ENCODE data around the gene RANBP10. TPM values are rescaled to one million over a fixed set of nuclear protein-coding genes. Genes with fewer than 3 reads are reported as not detected.

The RANBP10 gene
- total and polyA plus RNA-seq, 2 of the 13 experiments (the other 11 are each of a cell fraction or from before 2014, with no cell fraction given) = 9.2 to 22.7 TPM

DNA sequence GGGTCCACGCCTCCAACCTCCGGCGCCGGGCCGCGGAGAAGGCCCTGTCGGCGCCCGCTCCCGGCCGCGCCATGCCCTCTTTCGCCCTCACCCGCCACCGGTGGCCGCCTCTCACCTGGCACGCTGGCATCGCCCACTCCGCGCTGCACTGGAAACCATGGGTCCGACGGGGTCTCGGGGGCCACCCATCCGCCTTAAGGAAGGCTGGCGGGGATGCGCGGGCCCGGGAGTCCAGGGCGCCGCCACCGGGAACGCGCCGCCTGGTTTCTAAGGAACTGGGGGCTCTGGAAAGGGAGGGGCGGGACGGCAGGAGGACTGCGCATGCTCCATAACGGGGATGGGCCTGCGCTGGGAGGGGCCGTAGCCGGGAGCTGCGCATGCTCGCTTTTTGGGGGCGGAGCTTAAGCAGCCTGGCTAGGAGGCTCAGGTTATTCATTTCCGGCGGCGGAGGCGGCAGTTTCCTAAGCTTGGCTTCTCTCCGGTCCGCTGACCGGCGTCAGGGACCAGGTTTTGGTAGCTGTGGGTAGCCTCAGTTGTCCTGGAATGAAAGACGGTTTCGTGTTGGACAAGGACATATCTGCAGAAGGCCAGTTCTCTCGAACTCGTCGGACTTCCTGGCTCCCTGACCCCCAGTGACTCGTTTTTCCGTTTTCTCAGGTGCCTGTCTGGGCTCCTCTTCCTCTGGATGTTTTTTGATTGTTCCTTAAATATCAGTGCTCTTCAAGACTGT is 87.1 kb downstream of the RANBP10 start, which contains the start of gene GFOD2 (continued):
- TF ChIP-seq, protein P1, sequence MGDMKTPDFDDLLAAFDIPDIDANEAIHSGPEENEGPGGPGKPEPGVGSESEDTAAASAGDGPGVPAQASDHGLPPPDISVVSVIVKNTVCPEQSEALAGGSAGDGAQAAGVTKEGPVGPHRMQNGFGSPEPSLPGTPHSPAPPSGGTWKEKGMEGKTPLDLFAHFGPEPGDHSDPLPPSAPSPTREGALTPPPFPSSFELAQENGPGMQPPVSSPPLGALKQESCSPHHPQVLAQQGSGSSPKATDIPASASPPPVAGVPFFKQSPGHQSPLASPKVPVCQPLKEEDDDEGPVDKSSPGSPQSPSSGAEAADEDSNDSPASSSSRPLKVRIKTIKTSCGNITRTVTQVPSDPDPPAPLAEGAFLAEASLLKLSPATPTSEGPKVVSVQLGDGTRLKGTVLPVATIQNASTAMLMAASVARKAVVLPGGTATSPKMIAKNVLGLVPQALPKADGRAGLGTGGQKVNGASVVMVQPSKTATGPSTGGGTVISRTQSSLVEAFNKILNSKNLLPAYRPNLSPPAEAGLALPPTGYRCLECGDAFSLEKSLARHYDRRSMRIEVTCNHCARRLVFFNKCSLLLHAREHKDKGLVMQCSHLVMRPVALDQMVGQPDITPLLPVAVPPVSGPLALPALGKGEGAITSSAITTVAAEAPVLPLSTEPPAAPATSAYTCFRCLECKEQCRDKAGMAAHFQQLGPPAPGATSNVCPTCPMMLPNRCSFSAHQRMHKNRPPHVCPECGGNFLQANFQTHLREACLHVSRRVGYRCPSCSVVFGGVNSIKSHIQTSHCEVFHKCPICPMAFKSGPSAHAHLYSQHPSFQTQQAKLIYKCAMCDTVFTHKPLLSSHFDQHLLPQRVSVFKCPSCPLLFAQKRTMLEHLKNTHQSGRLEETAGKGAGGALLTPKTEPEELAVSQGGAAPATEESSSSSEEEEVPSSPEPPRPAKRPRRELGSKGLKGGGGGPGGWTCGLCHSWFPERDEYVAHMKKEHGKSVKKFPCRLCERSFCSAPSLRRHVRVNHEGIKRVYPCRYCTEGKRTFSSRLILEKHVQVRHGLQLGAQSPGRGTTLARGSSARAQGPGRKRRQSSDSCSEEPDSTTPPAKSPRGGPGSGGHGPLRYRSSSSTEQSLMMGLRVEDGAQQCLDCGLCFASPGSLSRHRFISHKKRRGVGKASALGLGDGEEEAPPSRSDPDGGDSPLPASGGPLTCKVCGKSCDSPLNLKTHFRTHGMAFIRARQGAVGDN (CRISPR knock-in tag; IDR thresholded peaks at IDR 0.05) = peak; percentile 93
- TF ChIP-seq ZNF383 (CRISPR knock-in tag; IDR thresholded peaks at IDR 0.05; ENCODE audit: borderline replicate concordance) = no peak
- 0 out of 2 replicates have a peak, but pooled peaks have one; percentile 68 for TF ChIP-seq SP140L (CRISPR knock-in tag; IDR thresholded peaks at IDR 0.05; ENCODE audit: borderline replicate concordance)
- TF ChIP-seq MED1 (CRISPR knock-in tag; IDR thresholded peaks at IDR 0.05) = peak; percentile 65
- TF ChIP-seq, protein P2, sequence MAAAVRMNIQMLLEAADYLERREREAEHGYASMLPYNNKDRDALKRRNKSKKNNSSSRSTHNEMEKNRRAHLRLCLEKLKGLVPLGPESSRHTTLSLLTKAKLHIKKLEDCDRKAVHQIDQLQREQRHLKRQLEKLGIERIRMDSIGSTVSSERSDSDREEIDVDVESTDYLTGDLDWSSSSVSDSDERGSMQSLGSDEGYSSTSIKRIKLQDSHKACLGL (CRISPR knock-in tag; IDR thresholded peaks at IDR 0.05) = peak; percentile 95
- TF ChIP-seq SMAD9 (CRISPR knock-in tag; IDR thresholded peaks at IDR 0.05) = no peak
- 0 out of 2 replicates have a peak, but pooled peaks have one; percentile 77 for TF ChIP-seq ZNF773 (CRISPR knock-in tag; IDR thresholded peaks at IDR 0.05; ENCODE audit: borderline replicate concordance)
- peak; percentile 65 for TF ChIP-seq HNRNPLL (IDR thresholded peaks at IDR 0.05; ENCODE audit: low read depth, low read length, poor library complexity, severe bottlenecking)
- TF ChIP-seq ARNT (IDR thresholded peaks at IDR 0.05) = no peak
- peak; percentile 85 for TF ChIP-seq ZNF605 (CRISPR knock-in tag; IDR thresholded peaks at IDR 0.05)
- TF ChIP-seq, protein P3, sequence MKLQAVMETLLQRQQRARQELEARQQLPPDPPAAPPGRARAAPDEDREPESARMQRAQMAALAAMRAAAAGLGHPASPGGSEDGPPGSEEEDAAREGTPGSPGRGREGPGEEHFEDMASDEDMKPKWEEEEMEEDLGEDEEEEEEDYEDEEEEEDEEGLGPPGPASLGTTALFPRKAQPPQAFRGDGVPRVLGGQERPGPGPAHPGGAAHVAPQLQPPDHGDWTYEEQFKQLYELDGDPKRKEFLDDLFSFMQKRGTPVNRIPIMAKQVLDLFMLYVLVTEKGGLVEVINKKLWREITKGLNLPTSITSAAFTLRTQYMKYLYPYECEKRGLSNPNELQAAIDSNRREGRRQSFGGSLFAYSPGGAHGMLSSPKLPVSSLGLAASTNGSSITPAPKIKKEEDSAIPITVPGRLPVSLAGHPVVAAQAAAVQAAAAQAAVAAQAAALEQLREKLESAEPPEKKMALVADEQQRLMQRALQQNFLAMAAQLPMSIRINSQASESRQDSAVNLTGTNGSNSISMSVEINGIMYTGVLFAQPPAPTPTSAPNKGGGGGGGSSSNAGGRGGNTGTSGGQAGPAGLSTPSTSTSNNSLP (IDR thresholded peaks at IDR 0.05; ENCODE audit: low read depth, low read length) = no peak; the same call in 1 of the 2 replicates
- no peak for TF ChIP-seq NFIC (IDR thresholded peaks at IDR 0.05; ENCODE audit: low read length)
- TF ChIP-seq, protein P4, sequence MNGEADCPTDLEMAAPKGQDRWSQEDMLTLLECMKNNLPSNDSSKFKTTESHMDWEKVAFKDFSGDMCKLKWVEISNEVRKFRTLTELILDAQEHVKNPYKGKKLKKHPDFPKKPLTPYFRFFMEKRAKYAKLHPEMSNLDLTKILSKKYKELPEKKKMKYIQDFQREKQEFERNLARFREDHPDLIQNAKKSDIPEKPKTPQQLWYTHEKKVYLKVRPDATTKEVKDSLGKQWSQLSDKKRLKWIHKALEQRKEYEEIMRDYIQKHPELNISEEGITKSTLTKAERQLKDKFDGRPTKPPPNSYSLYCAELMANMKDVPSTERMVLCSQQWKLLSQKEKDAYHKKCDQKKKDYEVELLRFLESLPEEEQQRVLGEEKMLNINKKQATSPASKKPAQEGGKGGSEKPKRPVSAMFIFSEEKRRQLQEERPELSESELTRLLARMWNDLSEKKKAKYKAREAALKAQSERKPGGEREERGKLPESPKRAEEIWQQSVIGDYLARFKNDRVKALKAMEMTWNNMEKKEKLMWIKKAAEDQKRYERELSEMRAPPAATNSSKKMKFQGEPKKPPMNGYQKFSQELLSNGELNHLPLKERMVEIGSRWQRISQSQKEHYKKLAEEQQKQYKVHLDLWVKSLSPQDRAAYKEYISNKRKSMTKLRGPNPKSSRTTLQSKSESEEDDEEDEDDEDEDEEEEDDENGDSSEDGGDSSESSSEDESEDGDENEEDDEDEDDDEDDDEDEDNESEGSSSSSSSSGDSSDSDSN (CRISPR knock-in tag; IDR thresholded peaks at IDR 0.05) = peak; percentile 91
- TF ChIP-seq ZNF607 (CRISPR knock-in tag; IDR thresholded peaks at IDR 0.05; ENCODE audit: borderline replicate concordance) = 0 out of 2 replicates have a peak, but pooled peaks have one; percentile 66
- peak; percentile 85 for TF ChIP-seq ARNT2 (CRISPR knock-in tag; IDR thresholded peaks at IDR 0.05; ENCODE audit: low read depth)
- peak; percentile 31; the same call in 1 of the 2 replicates for TF ChIP-seq ZBTB38 (CRISPR knock-in tag; IDR thresholded peaks at IDR 0.05)
- TF ChIP-seq RCOR2 (CRISPR knock-in tag; IDR thresholded peaks at IDR 0.05) = no peak
- no peak for TF ChIP-seq SYNCRIP (IDR thresholded peaks at IDR 0.05; ENCODE audit: insufficient read depth, low read depth, low read length)
- 0 out of 2 replicates have a peak, but pooled peaks have one; percentile 22 for TF ChIP-seq RARG (CRISPR knock-in tag; IDR thresholded peaks at IDR 0.05; ENCODE audit: low read depth)
- TF ChIP-seq NR2F2 (IDR thresholded peaks at IDR 0.05; ENCODE audit: borderline replicate concordance, low read depth) = peak; percentile 12; the same call in 1 of the 2 replicates

All from HepG2 (cell line).